GM20000 (cell line): ENCODE data around the gene ALX4.

Source experiments
- DNase-seq: peaks from one replicate; pipeline ENCODE4 v3.0.0; 2012; ENCODE audit warnings: low spot score
- CTCF ChIP-seq: IDR thresholded peaks from 2 replicates; pipeline ENCODE4 v1.5.1; 2012; ENCODE audit warnings: mild to moderate bottlenecking, control low read depth; ENCODE audit errors: extremely low read depth, missing control alignments

Gene ALX4

GRCh38 chr11:44290208-44290607 lies 19.7 kb downstream of the ALX4 start:
- no peak for DNase-seq
- TF ChIP-seq CTCF = no peak

- DNase-seq = no peak
- TF ChIP-seq CTCF = no peak
Observed at GRCh38 chr11:44288133-44288526, 21.8 kb downstream of the ALX4 start.

- TF ChIP-seq CTCF = no peak
- DNase-seq = no peak
Observed at GRCh38 chr11:44286911-44287310, 23.0 kb downstream of the ALX4 start.

GRCh38 chr11:44286268-44286880 lies 23.6 kb downstream of the ALX4 start:
- TF ChIP-seq CTCF = peak; percentile 93
- peak; percentile 82 for DNase-seq

GRCh38 chr11:44285756-44286155 lies 24.2 kb downstream of the ALX4 start:
- no peak for DNase-seq
- TF ChIP-seq CTCF = no peak

GRCh38 chr11:44282620-44283019 lies 27.3 kb downstream of the ALX4 start:
- no peak for TF ChIP-seq CTCF
- DNase-seq = no peak

- no peak for TF ChIP-seq CTCF
- DNase-seq = no peak
Observed at GRCh38 chr11:44281151-44281550, 28.8 kb downstream of the ALX4 start.
